Cardiac septum (tissue), 1 donor: ENCODE data around the gene VIPAS39. TPM values are rescaled to one million over a fixed set of nuclear protein-coding genes. Genes with fewer than 3 reads are reported as not detected.

Experiments
- DNase-seq: peaks from one replicate; pipeline ENCODE4 v3.0.0-alpha.2; 2020; ENCODE audit warnings: low spot score
- intact Hi-C: fragments of 100-400 bp; cut with DNase I; formaldehyde crosslinking; loops from one replicate; pipeline ENCODE4 v1.14.0; 2022
- long read RNA-seq: library from polyadenylated mRNA; unstranded; transcript quantifications from one replicate; pipeline ENCODE4 v2.0.0, GENCODE V29; 2021
- total RNA-seq: library from RNA; stranded (reverse); fragmentation: NEBNext Ultra II Directional; extraction: Animal tissue kit (Norgen Biotek cat#: 25700); gene quantifications from one replicate; pipeline ENCODE4 v1.2.1, GENCODE V29; 2021
- donor health status: DM: no; HTN: no; CAD: no.

The VIPAS39 gene
- 12.5 TPM for total RNA-seq
- long read RNA-seq, transcript VIPAS39-211 (20 exons, 2,562 nt) = major isoform, 10 of 20 reads
- long read RNA-seq, partial matches to known transcripts = 5 of 20 reads
- long read RNA-seq, other reads (novel, unspliced or antisense) = 3 of 20 reads

GRCh38 chr14:77457522-77458248 is at the start of gene VIPAS39, which contains the start of gene AHSA1:
VIPAS39 (minus strand) TSS chr14:77457601; CDS start chr14:77454102, 3,499 bp downstream.
AHSA1 (plus strand) TSS chr14:77458093; CDS start chr14:77458190, 97 bp downstream.
- intact Hi-C loops = loop anchor here (2.0 to 5.0 kb wide), 3 partner anchors 90 to 250 kb away; partner anchors contain the start of genes ALKBH1, GSTZ1, POMT2 and SLIRP
- peak; percentile 98 for DNase-seq

- DNase-seq = peak; percentile 15
- intact Hi-C loops = no loop called here
Measured at GRCh38 chr14:77505031-77505430, 47.6 kb upstream of the VIPAS39 start.

- intact Hi-C loops = no loop called here
- DNase-seq = peak; percentile 15
Measured at GRCh38 chr14:77503138-77503537, 45.7 kb upstream of the VIPAS39 start.

GRCh38 chr14:77502109-77502782 is 44.8 kb upstream of the VIPAS39 start:
- intact Hi-C loops = no loop called here
- peak; percentile 0 for DNase-seq

- intact Hi-C loops = no loop called here
- DNase-seq = peak; percentile 43
Measured at GRCh38 chr14:77498984-77499527, 41.7 kb upstream of the VIPAS39 start.

GRCh38 chr14:77498120-77498979 is 40.9 kb upstream of the VIPAS39 start, which contains the start of gene ISM2:
ISM2 (minus strand) TSS chr14:77498816; CDS start chr14:77498793, 23 bp downstream.
- peak; percentile 71 for DNase-seq
- intact Hi-C loops = no loop called here

GRCh38 chr14:77495334-77495733 is 37.9 kb upstream of the VIPAS39 start:
- DNase-seq = no peak
- intact Hi-C loops = no loop called here

- intact Hi-C loops = no loop called here
Measured at GRCh38 chr14:77491056-77491455, 33.7 kb upstream of the VIPAS39 start.

GRCh38 chr14:77490347-77490986 is 33.1 kb upstream of the VIPAS39 start:
- intact Hi-C loops = no loop called here

More at GRCh38 chr14:77491056-77491455, 33.7 kb upstream of the VIPAS39 start:
- DNase-seq = no peak

GRCh38 chr14:77489041-77489440 is 31.6 kb upstream of the VIPAS39 start:
- intact Hi-C loops = no loop called here
- no peak for DNase-seq

More at GRCh38 chr14:77490347-77490986, 33.1 kb upstream of the VIPAS39 start:
- no peak for DNase-seq

GRCh38 chr14:77488558-77488957 is 31.2 kb upstream of the VIPAS39 start:
- no peak for DNase-seq
- intact Hi-C loops = no loop called here

GRCh38 chr14:77485901-77486678 is 28.7 kb upstream of the VIPAS39 start:
- no peak for DNase-seq
- intact Hi-C loops = no loop called here

- intact Hi-C loops = no loop called here
- no peak for DNase-seq
Measured at GRCh38 chr14:77485256-77485655, 27.9 kb upstream of the VIPAS39 start.

- intact Hi-C loops = no loop called here
- no peak for DNase-seq
Measured at GRCh38 chr14:77482422-77482821, 25.0 kb upstream of the VIPAS39 start.

- intact Hi-C loops = no loop called here
- no peak for DNase-seq
Measured at GRCh38 chr14:77478796-77479195, 21.4 kb upstream of the VIPAS39 start.

GRCh38 chr14:77478029-77478428 is 20.6 kb upstream of the VIPAS39 start:
- intact Hi-C loops = no loop called here
- no peak for DNase-seq

GRCh38 chr14:77475432-77476115 is 18.2 kb upstream of the VIPAS39 start:
- DNase-seq = no peak
- intact Hi-C loops = no loop called here
